ENCODE measurements around the gene CCDC88C.

The CCDC88C gene

GRCh38 chr14:91330856-91331255 is 86.8 kb downstream of the CCDC88C start:
- H3K4me3 ChIP-seq (ENCODE audit: low read depth, low read length), result no peak overlapping the region
- no peak for TF ChIP-seq CTCF (IDR thresholded peaks at IDR 0.05; ENCODE audit: insufficient read depth, low read length, missing control alignments)
- POLR2A ChIA-PET, result no interaction called here
- CTCF ChIA-PET, result interaction anchor here (0.7 kb wide), 1 partner anchor 41 kb away, joined by 3 read pairs; no protein-coding TSS in a partner anchor
- no peak for DNase-seq (ENCODE audit: low read depth, low spot score)

- ChIA-PET CTCF (interaction anchor here (0.7 to 1.9 kb wide), 2 partner anchors 42 to 89 kb away, joined by 3 to 6 read pairs; no protein-coding TSS in a partner anchor), POLR2A (interaction anchor here (0.6 kb wide), 1 partner anchor 11 kb away, joined by 3 read pairs; no protein-coding TSS in a partner anchor)
- DNase-seq (ENCODE audit: low read depth, low spot score), result no peak
- no peak overlapping the region for H3K4me3 ChIP-seq (ENCODE audit: low read depth, low read length)
- no peak for TF ChIP-seq CTCF (IDR thresholded peaks at IDR 0.05; ENCODE audit: insufficient read depth, low read length, missing control alignments)
These were observed 87.4 kb downstream of the CCDC88C start for GRCh38 chr14:91330096-91330696.

GRCh38 chr14:91329486-91330014 is 88.1 kb downstream of the CCDC88C start:
- CTCF ChIA-PET, result interaction anchor here (1.9 to 8.9 kb wide), 2 partner anchors 10 to 89 kb away, joined by 6 to 81 read pairs; no protein-coding TSS in a partner anchor
- no peak for TF ChIP-seq CTCF (IDR thresholded peaks at IDR 0.05; ENCODE audit: insufficient read depth, low read length, missing control alignments)
- H3K4me3 ChIP-seq (ENCODE audit: low read depth, low read length), result no peak overlapping the region
- DNase-seq (ENCODE audit: low read depth, low spot score), result no peak
- POLR2A ChIA-PET, result interaction anchor here (0.6 kb wide), 1 partner anchor 10 kb away, joined by 3 read pairs; no protein-coding TSS in a partner anchor

- no peak overlapping the region for H3K4me3 ChIP-seq (ENCODE audit: low read depth, low read length)
These were observed 89.1 kb downstream of the CCDC88C start for GRCh38 chr14:91328313-91329050.

GRCh38 chr14:91327661-91328312 is 89.8 kb downstream of the CCDC88C start:
- TF ChIP-seq CTCF (IDR thresholded peaks at IDR 0.05; ENCODE audit: insufficient read depth, low read length, missing control alignments), result no peak
- ChIA-PET CTCF (interaction anchor here (0.6 to 8.9 kb wide), 5 partner anchors 9 to 151 kb away, joined by 3 to 97 read pairs (median 3); partner anchors contain the start of gene CCDC88C), POLR2A (interaction anchor here (0.6 kb wide), 1 partner anchor 241 kb away, joined by 3 read pairs; no protein-coding TSS in a partner anchor)
- no peak overlapping the region for H3K4me3 ChIP-seq (ENCODE audit: low read depth, low read length)
- DNase-seq (ENCODE audit: low read depth, low spot score), result no peak

More at GRCh38 chr14:91328313-91329050, 89.1 kb downstream of the CCDC88C start:
- no peak for TF ChIP-seq CTCF (IDR thresholded peaks at IDR 0.05; ENCODE audit: insufficient read depth, low read length, missing control alignments)
- ChIA-PET CTCF (interaction anchor here (1.2 to 8.9 kb wide), 3 partner anchors 11 to 91 kb away, joined by 3 to 81 read pairs (median 6); no protein-coding TSS in a partner anchor), POLR2A (interaction anchor here (0.6 kb wide), 1 partner anchor 240 kb away, joined by 3 read pairs; no protein-coding TSS in a partner anchor)
- no peak for DNase-seq (ENCODE audit: low read depth, low spot score)

Data from AG04449 (cell line).